ENCODE measurements around the gene PARVB.

GRCh38 chr22:44154436-44154942, 130.4 kb downstream of the PARVB start:
- TF ChIP-seq CTCF (IDR thresholded peaks at IDR 0.05; ENCODE audit: low read depth, low read length), result no peak
- TF ChIP-seq EZH2phosphoT487 (IDR thresholded peaks at IDR 0.05; ENCODE audit: low read depth), result no peak
